Measurements from ENCODE around the gene IL22RA2. TPM values are rescaled to one million over a fixed set of nuclear protein-coding genes. Genes with fewer than 3 reads are reported as not detected.

IL22RA2 gene
- total RNA-seq, 4 donors from 2014 or later = not detected

- H3K36me3 ChIP-seq = peaks cover 0 to 11% of the 10 kb centered on the region in 2 donors
- H3K9me3 ChIP-seq = no peaks in the 10 kb centered on the region
- TF ChIP-seq POLR2A (IDR thresholded peaks at IDR 0.05) (no peak), CTCF (IDR thresholded peaks at IDR 0.05 in 4 of 5, conservative IDR thresholded peaks at IDR 0.05 in 1 of 5) (no peak)
- no peak overlapping the region for H3K27ac ChIP-seq
- intact Hi-C loops (cut with DNase I; ENCODE audit: low total_unique reads) = no loop called here
- H3K27me3 ChIP-seq = no peaks in the 10 kb centered on the region
- H3K4me3 ChIP-seq = no peak overlapping the region
- in situ Hi-C loops (cut with MboI; ENCODE audit: low sequenced_read_pairs in 4 of 4) = no loop called here
- ATAC-seq (no peak), DNase-seq (no peak)
- peaks cover 0 to 4% of the 10 kb centered on the region in 2 donors for H3K4me1 ChIP-seq
Observed at GRCh38 chr6:137192821-137193220, 19.4 kb upstream of the IL22RA2 start.

- Histone ChIP-seq H3K9me3 (no peaks in the 10 kb centered on the region), H3K36me3 (no peaks in the 10 kb centered on the region), H3K4me1 (peaks cover 0 to 4% of the 10 kb centered on the region in 2 donors), H3K4me3 (no peak overlapping the region), H3K27ac (peak overlapping the region in 3 of 4 donors; percentile 7 to 53 (median 20)), H3K27me3 (no peaks in the 10 kb centered on the region)
- TF ChIP-seq CTCF (IDR thresholded peaks at IDR 0.05 in 4 of 5, conservative IDR thresholded peaks at IDR 0.05 in 1 of 5) = no peak
- TF ChIP-seq POLR2A (IDR thresholded peaks at IDR 0.05) = no peak
- intact Hi-C loops (cut with DNase I; ENCODE audit: low total_unique reads) (no loop called here), in situ Hi-C loops (cut with MboI; ENCODE audit: low sequenced_read_pairs in 4 of 4) (no loop called here)
- ATAC-seq (peak in 1 of 2 donors; percentile 19), DNase-seq (no peak)
Observed at GRCh38 chr6:137191670-137192069, 18.2 kb upstream of the IL22RA2 start.

GRCh38 chr6:137191236-137191635 lies 17.8 kb upstream of the IL22RA2 start:
- in situ Hi-C loops (cut with MboI; ENCODE audit: low sequenced_read_pairs in 4 of 4) = no loop called here
- no peak for ATAC-seq
- peak overlapping the region in 3 of 4 donors; percentile 7 to 53 (median 17) for H3K27ac ChIP-seq

GRCh38 chr6:137190583-137191094 lies 17.2 kb upstream of the IL22RA2 start:
- Histone ChIP-seq H3K27ac (peak overlapping the region in 2 of 4 donors; percentile 7 to 53), H3K36me3 (no peaks in the 10 kb centered on the region), H3K27me3 (no peaks in the 10 kb centered on the region), H3K9me3 (no peaks in the 10 kb centered on the region), H3K4me3 (no peak overlapping the region), H3K4me1 (peaks cover 0 to 4% of the 10 kb centered on the region in 2 donors)
- intact Hi-C loops (cut with DNase I; ENCODE audit: low total_unique reads) (no loop called here), in situ Hi-C loops (cut with MboI; ENCODE audit: low sequenced_read_pairs in 4 of 4) (no loop called here)
- ATAC-seq = no peak
- no peak for TF ChIP-seq POLR2A (IDR thresholded peaks at IDR 0.05)
- no peak for TF ChIP-seq CTCF (IDR thresholded peaks at IDR 0.05 in 4 of 5, conservative IDR thresholded peaks at IDR 0.05 in 1 of 5)
- DNase-seq = no peak

More at GRCh38 chr6:137191236-137191635, 17.8 kb upstream of the IL22RA2 start:
- H3K4me3 ChIP-seq = no peak overlapping the region
- H3K9me3 ChIP-seq = no peaks in the 10 kb centered on the region
- no peaks in the 10 kb centered on the region for H3K27me3 ChIP-seq
- no peak for TF ChIP-seq CTCF (IDR thresholded peaks at IDR 0.05 in 4 of 5, conservative IDR thresholded peaks at IDR 0.05 in 1 of 5)
- no peak for TF ChIP-seq POLR2A (IDR thresholded peaks at IDR 0.05)
- H3K4me1 ChIP-seq = peaks cover 0 to 4% of the 10 kb centered on the region in 2 donors
- no peak for DNase-seq
- intact Hi-C loops (cut with DNase I; ENCODE audit: low total_unique reads) = no loop called here
- H3K36me3 ChIP-seq = no peaks in the 10 kb centered on the region

GRCh38 chr6:137188855-137189254 lies 15.4 kb upstream of the IL22RA2 start:
- no peak for TF ChIP-seq POLR2A (IDR thresholded peaks at IDR 0.05)
- no peak for TF ChIP-seq CTCF (IDR thresholded peaks at IDR 0.05 in 4 of 5, conservative IDR thresholded peaks at IDR 0.05 in 1 of 5)
- H3K36me3 ChIP-seq = no peaks in the 10 kb centered on the region
- peaks cover 0 to 4% of the 10 kb centered on the region in 2 donors for H3K4me1 ChIP-seq
- intact Hi-C loops (cut with DNase I; ENCODE audit: low total_unique reads) = no loop called here
- H3K27ac ChIP-seq = no peak overlapping the region
- no peak for ATAC-seq
- H3K4me3 ChIP-seq = no peak overlapping the region
- no peak for DNase-seq
- in situ Hi-C loops (cut with MboI; ENCODE audit: low sequenced_read_pairs in 4 of 4) = no loop called here
- H3K9me3 ChIP-seq = no peaks in the 10 kb centered on the region
- H3K27me3 ChIP-seq = no peaks in the 10 kb centered on the region

Measured in gastrocnemius medialis (tissue), 4 donors.